CD4-positive, alpha-beta T cell (primary cell): Measurements from ENCODE around the gene CDKAL1. TPM values are rescaled to one million over a fixed set of nuclear protein-coding genes. Genes with fewer than 3 reads are reported as not detected.

Experiments
- ATAC-seq: fragments of 200-7000 bp; cut with Tn5 transposase; one replicate; pipeline ENCODE4 v1.10.0; 2022; ENCODE audit warnings: mild to moderate bottlenecking; ENCODE audit not compliant: poor library complexity
- CTCF ChIA-PET: fragments of 350-600 bp; sonication (Branson Sonifier 250); formaldehyde crosslinking; loops from one replicate; lab custom pipeline; 2021; ENCODE audit warnings: antibody characterized with exemption, inconsistent platforms; lab: Charles Lee
- POLR2A ChIA-PET: fragments of 350-600 bp; sonication (Branson Sonifier 250); formaldehyde crosslinking; loops from one replicate; lab custom pipeline; 2021; ENCODE audit warnings: antibody characterized with exemption, inconsistent platforms; lab: Charles Lee
- DNase-seq, 14 experiments: peaks; one replicate each; pipeline ENCODE4 v3.0.0-alpha.2; 2013 to 2020; ENCODE audit warnings: mixed read lengths in 2 of 14
- H3K27ac ChIP-seq, 2 donors: one replicate each; pipeline versions ENCODE4 v1.5.1 to v1.7.0; 2013; ENCODE audit warnings: low read length in 2 of 2, low read depth in 1 of 2, mild to moderate bottlenecking in 1 of 2
- H3K27me3 ChIP-seq, 2 experiments: 1 replicate in 1 of 2; 2 replicates in 1 of 2; pipeline versions ENCODE4 v1.6.1 to v1.7.0; 2013; ENCODE audit warnings: low read length in 2 of 2, control low read depth in 1 of 2, mild to moderate bottlenecking in 1 of 2, moderate library complexity in 1 of 2; ENCODE audit not compliant: insufficient read depth in 2 of 2, control insufficient read depth in 1 of 2
- H3K36me3 ChIP-seq: one replicate; pipeline ENCODE4 v1.6.1; 2013; ENCODE audit warnings: low read length, control low read depth; ENCODE audit not compliant: insufficient read depth
- H3K4me1 ChIP-seq: one replicate; pipeline ENCODE4 v1.6.1; 2013; ENCODE audit warnings: low read length, control low read depth; ENCODE audit not compliant: insufficient read depth
- H3K4me3 ChIP-seq: one replicate; pipeline ENCODE4 v1.5.1; 2013; ENCODE audit warnings: mild to moderate bottlenecking, low read length, moderate library complexity
- H3K9me3 ChIP-seq, 2 experiments: 1 replicate in 1 of 2; 2 replicates in 1 of 2; pipeline versions ENCODE4 v1.6.1 to v1.7.0; 2013; ENCODE audit warnings: low read length in 2 of 2, mild to moderate bottlenecking in 2 of 2, control low read depth in 1 of 2, moderate library complexity in 1 of 2; ENCODE audit not compliant: control insufficient read depth in 1 of 2, insufficient read depth in 1 of 2
- H3K27ac Mint-ChIP-seq: one replicate; pipeline ENCODE4 v1.8.0; 2020; ENCODE audit warnings: mixed read lengths
- H3K27me3 Mint-ChIP-seq: one replicate; pipeline ENCODE4 v1.8.0; 2021; ENCODE audit warnings: mixed read lengths
- H3K36me3 Mint-ChIP-seq: one replicate; pipeline ENCODE4 v1.8.0; 2021; ENCODE audit warnings: low read depth, mixed read lengths
- H3K4me1 Mint-ChIP-seq: one replicate; pipeline ENCODE4 v1.8.0; 2021; ENCODE audit warnings: low read depth, mixed read lengths
- H3K4me3 Mint-ChIP-seq: one replicate; pipeline ENCODE4 v1.8.0; 2020; ENCODE audit warnings: mild to moderate bottlenecking, mixed read lengths
- H3K9me3 Mint-ChIP-seq: one replicate; pipeline ENCODE4 v1.8.0; 2020; ENCODE audit warnings: mixed read lengths
- intact Hi-C, 2 experiments: fragments of 100-400 bp; cut with DNase I in 1 of 2; cut with micrococcal nuclease in 1 of 2; formaldehyde crosslinking; loops; one replicate each; pipeline versions ENCODE4 v1.15.1 to v1.9.0; 2023 to 2025; cut with DNase I, micrococcal nuclease
- total RNA-seq, 174 experiments: library from RNA in 2 of 174; stranded (reverse) in 2 of 174; gene quantifications; one replicate each; pipeline ENCODE4 v1.2.3 and lab custom pipeline; 2021 to 2026
- TF ChIP-seq, protein P1 (sequence below): fragments of 200-600 bp; IDR thresholded peaks from one replicate; pipeline ENCODE4 v1.8.0; 2022; ENCODE audit warnings: antibody characterized with exemption, mild to moderate bottlenecking

The CDKAL1 gene
- total RNA-seq, 2 experiments from 2014 or later, result 21.3 to 23.9 TPM

DNA sequence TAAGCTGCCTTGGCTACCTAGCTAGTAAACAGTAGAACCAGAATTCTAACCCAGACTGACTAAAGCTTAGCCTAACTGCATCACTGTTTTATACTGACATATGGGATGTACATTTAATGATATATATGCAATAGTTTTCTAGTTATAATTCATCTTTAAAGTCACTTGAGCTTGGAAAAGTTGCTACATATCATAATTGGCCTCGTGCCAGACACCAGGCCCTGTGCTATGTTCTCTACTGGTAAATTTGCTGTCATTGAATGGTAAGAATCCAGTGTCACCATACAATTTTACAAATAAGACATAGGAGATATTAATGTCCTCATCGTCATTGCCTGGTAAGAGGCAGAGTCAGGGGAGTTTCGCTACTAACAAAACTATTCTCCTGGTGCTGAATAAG lies 396.8 kb downstream of the CDKAL1 start:
- intact Hi-C loops, result no loop called here
- no peak overlapping the region for H3K4me3 Mint-ChIP-seq
- Histone ChIP-seq H3K27me3 (no peaks in the 10 kb centered on the region), H3K27ac (no peak overlapping the region), H3K36me3 (no peaks in the 10 kb centered on the region), H3K4me3 (no peak overlapping the region), H3K9me3 (no peaks in the 10 kb centered on the region), H3K4me1 (no peaks in the 10 kb centered on the region)
- TF ChIP-seq, protein P1, sequence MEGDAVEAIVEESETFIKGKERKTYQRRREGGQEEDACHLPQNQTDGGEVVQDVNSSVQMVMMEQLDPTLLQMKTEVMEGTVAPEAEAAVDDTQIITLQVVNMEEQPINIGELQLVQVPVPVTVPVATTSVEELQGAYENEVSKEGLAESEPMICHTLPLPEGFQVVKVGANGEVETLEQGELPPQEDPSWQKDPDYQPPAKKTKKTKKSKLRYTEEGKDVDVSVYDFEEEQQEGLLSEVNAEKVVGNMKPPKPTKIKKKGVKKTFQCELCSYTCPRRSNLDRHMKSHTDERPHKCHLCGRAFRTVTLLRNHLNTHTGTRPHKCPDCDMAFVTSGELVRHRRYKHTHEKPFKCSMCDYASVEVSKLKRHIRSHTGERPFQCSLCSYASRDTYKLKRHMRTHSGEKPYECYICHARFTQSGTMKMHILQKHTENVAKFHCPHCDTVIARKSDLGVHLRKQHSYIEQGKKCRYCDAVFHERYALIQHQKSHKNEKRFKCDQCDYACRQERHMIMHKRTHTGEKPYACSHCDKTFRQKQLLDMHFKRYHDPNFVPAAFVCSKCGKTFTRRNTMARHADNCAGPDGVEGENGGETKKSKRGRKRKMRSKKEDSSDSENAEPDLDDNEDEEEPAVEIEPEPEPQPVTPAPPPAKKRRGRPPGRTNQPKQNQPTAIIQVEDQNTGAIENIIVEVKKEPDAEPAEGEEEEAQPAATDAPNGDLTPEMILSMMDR, result no peak
- H3K36me3 Mint-ChIP-seq, result peaks cover 11% of the 10 kb centered on the region
- DNase-seq (no peak), ATAC-seq (no peak)
- no peaks in the 10 kb centered on the region for H3K9me3 Mint-ChIP-seq
- no peaks in the 10 kb centered on the region for H3K4me1 Mint-ChIP-seq
- H3K27me3 Mint-ChIP-seq, result no peaks in the 10 kb centered on the region
- H3K27ac Mint-ChIP-seq, result no peak overlapping the region
- POLR2A ChIA-PET, result interaction anchor here (0.5 kb wide), 1 partner anchor 654 kb away, joined by 4 read pairs; no protein-coding TSS in a partner anchor
- CTCF ChIA-PET, result no interaction called here

DNA sequence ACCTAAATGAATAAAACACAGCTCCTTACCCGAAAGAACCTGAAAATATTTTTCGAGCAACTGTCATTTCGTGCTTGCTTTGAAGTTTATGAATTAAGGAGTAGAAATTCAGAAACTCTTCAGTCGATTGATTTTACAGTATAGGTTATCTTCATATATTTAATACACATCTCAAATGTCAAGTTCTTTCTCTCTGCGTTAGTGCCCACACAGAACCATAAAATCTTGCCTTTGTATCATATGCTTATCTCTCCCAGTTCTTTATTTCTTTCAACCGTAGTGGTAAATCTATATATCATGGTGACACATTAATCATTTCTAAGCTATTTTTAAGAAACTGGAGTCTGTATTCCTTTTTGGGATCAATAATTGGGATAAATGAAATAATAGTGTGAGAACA lies 397.5 kb downstream of the CDKAL1 start:
- H3K27me3 Mint-ChIP-seq, result no peaks in the 10 kb centered on the region
- H3K36me3 Mint-ChIP-seq, result peaks cover 11% of the 10 kb centered on the region
- Histone ChIP-seq H3K4me3 (no peak overlapping the region), H3K36me3 (no peaks in the 10 kb centered on the region), H3K9me3 (no peaks in the 10 kb centered on the region), H3K27ac (no peak overlapping the region), H3K27me3 (no peaks in the 10 kb centered on the region), H3K4me1 (no peaks in the 10 kb centered on the region)
- TF ChIP-seq, protein P1, result no peak
- POLR2A ChIA-PET, result interaction anchor here (0.5 kb wide), 1 partner anchor 654 kb away, joined by 4 read pairs; no protein-coding TSS in a partner anchor
- ATAC-seq (no peak), DNase-seq (no peak)
- no peak overlapping the region for H3K27ac Mint-ChIP-seq
- H3K4me1 Mint-ChIP-seq, result no peaks in the 10 kb centered on the region
- CTCF ChIA-PET, result no interaction called here
- no peak overlapping the region for H3K4me3 Mint-ChIP-seq
- intact Hi-C loops, result no loop called here
- H3K9me3 Mint-ChIP-seq, result no peaks in the 10 kb centered on the region

DNA sequence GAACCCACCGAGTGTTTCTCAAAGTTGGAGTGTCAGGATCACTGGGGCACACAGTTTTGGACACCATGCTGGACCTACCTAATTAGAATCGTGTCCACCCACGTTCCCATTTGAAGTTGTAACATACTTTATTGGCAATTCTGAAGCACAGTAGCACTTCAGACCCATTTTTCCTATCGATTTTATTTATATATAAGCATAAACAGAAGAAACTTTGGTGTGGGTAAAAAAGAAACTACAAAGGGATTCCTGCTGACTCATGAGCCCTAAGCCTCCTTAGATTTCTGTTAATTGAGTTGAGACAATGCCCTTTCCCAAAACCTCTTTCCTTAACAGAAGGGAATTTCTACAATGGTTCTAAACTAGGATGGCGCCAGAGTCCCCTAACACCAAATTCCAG lies 398.0 kb downstream of the CDKAL1 start:
- Mint-ChIP-seq H3K36me3 (peaks cover 15% of the 10 kb centered on the region), H3K27ac (no peak overlapping the region), H3K4me1 (no peaks in the 10 kb centered on the region), H3K27me3 (no peaks in the 10 kb centered on the region), H3K9me3 (no peaks in the 10 kb centered on the region), H3K4me3 (no peak overlapping the region)
- TF ChIP-seq, protein P1, result no peak
- ChIA-PET POLR2A (no interaction called here), CTCF (no interaction called here)
- Histone ChIP-seq H3K36me3 (no peaks in the 10 kb centered on the region), H3K27ac (no peak overlapping the region), H3K9me3 (no peaks in the 10 kb centered on the region), H3K27me3 (no peaks in the 10 kb centered on the region), H3K4me3 (no peak overlapping the region), H3K4me1 (no peaks in the 10 kb centered on the region)
- intact Hi-C loops, result no loop called here
- DNase-seq (no peak), ATAC-seq (no peak)
